HG03066 (cell line): Measurements from ENCODE around the gene GAN.
"Not testable (repeated sequence)": the region's sequence is repeated elsewhere in the genome, so short reads cannot be mapped to it uniquely, and the experiment has no call there.

Experiments used
- ATAC-seq: cut with Tn5 transposase; IDR thresholded peaks from one replicate; pipeline ENCODE4 v1.9.1; 2021; ENCODE audit warnings: low read depth; ENCODE audit not compliant: unreplicated experiment

The GAN gene

DNA sequence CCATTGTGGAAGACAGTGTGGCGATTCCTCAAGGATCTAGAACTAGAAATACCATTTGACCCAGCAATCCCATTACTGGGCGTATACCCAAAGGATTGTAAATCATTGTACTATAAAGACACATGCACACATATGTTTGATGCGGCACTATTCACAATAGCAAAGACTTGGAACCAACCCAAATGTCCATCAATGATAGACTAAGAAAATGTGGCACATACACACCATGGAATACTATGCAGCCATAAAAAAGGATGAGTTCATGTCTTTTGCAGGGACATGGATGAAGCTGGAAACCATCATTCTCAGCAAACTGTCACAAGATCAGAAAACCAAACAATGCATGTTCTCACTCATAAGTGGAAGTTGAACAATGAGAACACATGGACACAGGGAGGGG is 30.4 kb downstream of the GAN start:
- not testable (repeated sequence) for ATAC-seq

DNA sequence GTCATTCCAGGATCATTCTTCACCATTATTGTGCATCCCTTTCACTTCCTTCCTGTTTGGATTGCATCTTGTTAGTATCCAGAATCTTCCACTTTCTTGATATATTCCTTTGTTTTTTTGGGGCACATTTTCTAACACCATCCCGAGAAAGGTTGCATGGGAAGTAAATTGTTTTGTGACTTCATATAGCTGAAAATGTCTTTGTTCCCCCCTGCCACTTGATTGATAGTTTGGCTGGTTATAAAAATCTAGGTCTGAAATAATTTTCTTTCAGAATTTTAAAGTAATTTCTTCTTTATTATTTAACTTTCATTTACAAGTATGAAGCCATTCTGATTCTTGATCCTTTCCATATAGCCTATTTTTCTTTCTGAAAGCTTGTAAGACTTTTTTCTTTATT is 32.7 kb downstream of the GAN start:
- ATAC-seq, result no peak

DNA sequence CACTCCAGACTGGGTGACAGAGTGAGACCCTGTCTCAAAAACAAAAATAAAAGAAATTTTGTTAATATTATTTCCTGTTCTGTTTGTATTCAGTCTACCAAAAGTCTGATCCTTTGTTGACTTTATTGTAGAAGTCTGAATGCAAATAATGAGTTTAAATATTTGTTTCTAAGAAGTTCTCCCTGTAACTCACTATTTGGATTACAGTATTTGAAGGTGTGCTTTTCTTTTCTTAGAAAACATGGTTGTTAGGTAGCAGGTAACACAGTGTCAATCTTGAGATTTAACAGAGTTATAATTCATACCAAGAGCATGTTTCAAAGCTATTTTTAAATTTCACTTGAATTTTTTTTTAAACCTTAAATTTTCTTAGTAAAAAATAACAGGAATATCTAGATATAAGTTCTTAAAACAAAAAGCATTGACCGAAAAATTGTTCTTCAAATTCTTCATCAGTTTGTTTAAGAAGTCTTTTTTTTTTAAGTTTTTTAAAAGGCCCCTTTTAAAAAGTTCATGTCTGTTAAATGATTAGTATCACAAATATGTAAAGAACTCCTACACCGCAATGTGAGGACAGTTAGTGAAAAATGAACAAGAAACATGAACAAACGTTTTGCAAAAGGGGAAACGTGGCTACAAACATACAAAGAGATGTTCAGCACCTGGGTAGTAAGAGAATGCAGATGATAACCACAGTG is 35.0 kb downstream of the GAN start:
- no peak for ATAC-seq

DNA sequence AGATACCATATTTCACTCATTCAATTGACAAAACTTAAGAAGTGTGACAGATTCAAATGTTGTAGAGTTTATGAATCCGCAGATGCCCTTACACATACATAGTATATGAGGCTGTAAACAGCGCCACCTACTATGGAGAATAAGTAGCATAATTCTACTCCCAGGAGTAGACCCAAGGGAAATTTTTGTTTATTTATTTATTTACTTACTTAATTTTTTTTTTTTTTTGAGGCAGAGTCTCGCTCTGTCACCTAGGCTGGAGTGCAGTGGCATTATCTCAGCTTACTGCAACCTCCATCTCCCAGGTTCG is 35.5 kb downstream of the GAN start:
- ATAC-seq, result no peak

DNA sequence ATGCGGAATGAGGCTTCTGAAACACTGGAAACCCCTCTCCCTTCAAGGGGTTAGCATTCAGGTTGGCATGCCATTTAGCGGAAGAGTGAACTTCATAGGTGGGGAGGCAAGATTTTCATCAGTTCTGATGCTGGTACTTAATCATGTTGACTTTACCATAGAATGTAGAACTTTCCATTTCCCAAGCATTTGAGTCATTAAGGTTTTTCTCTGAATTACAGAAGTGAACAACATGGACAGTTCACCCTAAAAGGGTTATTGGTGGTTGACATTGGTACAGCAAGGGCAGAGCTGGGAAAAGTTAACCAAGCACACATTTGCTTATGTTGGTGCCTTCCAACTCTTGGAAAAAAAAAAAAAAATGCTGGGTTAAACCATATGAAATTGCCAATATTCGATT is 39.1 kb downstream of the GAN start:
- ATAC-seq, result no peak

DNA sequence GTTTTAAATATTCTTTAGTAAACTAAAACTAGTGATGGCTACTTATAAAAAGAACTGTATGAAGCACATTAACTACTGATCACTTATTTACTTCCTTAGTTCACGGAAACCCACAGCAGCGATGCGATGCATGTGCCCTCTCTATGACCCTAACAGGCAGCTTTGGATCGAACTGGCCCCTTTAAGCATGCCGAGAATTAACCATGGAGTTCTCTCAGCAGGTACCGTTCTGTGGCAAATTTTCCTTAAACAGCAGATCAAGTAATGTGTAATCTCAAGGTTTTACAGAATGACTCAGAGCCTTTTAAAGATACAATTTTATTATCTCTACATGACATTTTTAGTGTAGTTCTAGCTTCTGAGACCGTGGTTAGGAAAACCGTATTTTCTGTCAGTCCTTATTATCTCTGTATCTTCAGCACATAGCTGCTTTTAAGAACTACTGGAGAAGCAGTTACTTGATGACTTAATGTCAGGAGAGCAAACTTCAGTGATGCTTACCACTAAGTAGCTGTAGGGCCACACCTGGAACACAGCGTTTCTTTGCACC is 43.0 kb downstream of the GAN start:
- ATAC-seq, result no peak

DNA sequence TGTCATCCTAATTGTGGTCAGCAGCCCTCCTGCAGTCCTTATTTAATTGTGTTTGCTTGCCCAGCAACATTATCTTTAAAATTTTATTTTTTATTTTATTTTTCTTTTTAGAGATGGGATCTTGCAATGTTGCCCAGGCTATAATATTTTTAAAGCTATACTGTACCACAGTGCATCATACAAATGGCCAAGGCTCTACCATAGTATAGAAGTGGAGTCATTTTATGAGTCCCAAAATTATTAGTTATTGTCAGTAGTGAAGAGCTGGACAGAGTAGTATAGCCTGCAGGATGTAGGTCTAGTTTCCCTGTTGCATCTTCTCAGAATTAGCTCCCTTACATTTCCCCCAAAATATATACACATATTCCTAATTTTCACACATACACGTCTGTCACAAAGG is 44.1 kb downstream of the GAN start:
- ATAC-seq, result no peak

DNA sequence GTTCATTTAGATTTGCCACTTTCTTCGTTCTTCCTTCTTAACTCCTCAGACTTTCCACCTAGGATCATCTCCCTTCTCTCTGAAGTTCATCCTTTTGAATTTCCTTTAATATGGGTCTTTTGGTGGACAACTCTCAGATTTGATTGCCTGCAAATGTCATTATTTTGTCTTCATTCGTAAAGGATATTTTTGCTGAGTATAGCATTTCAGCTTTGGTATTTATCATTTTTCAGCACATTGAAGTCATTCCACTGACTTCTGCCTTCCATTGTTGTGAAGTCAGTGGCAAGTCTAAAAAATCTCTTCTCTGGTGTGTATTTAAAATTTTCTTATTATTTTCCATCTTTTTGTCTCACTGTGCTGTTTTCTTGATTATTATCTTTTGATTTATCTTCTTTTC is 45.4 kb downstream of the GAN start:
- ATAC-seq, result no peak

DNA sequence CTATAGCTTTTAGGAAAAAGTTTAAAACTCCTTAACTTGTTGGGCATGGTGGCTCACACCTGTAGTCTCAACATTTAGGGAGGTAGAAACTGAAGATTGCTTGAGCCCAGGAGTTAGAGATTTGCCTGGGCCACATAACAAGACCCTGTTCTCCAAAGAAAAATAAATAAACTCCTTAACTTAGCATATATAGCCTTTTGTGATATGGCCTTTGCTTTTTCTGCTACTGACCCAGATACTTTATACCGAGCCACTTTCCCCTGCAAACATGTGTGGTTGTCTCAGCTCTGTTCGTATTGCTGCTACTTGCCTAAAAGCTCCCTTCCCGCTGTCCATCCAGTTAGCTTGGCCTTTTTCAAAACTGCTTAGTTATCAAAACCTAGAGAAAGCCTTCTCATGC is 51.0 kb downstream of the GAN start:
- ATAC-seq, result no peak

DNA sequence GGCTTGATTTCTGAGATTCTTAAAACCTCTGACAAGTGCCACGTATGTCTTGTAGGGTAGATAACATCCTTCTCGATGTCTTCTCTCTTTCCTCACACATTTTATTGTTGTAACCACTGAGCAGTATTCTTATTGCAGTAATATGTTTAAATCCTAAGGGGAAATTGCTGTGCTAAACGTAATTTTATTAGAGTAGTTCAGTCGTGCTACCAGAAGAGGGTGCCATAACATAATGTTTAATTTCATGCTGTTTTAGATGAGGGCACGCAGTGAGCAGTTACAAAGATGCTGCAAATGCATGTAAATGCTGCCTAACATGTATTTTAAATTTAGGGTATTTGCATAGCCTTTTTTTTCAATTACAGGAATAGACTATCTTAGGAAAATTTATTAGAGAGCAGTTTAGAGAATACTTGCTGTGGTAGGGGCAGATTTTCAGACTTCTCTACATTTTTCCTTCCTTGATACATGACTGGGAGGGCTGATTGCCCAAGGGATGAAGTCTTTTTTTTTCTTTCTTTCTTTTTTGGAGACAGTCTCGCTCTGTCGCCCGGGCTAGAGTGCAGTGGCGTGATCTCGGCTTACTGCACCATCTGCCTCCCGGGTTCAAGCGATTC is 51.7 kb downstream of the GAN start:
- ATAC-seq, result no peak

DNA sequence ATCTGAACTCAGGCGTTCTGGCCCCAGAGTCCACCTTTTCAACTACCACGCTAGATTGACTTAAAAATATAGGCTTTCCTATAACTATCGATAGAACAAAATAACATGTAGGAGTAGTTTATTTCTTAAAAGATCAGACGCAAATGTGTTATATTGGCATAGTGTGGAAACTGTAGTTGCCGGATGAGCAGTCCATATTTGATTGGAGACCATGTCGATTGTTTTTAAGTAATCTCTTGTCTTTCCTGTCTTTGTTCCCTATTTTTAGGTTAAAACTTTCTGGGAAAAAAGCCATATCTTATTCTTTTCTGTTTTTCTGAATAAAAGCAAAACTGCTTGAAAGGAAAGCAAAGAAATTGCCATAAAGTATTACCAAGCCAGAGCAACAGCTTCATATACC is 53.1 kb downstream of the GAN start:
- no peak for ATAC-seq

DNA sequence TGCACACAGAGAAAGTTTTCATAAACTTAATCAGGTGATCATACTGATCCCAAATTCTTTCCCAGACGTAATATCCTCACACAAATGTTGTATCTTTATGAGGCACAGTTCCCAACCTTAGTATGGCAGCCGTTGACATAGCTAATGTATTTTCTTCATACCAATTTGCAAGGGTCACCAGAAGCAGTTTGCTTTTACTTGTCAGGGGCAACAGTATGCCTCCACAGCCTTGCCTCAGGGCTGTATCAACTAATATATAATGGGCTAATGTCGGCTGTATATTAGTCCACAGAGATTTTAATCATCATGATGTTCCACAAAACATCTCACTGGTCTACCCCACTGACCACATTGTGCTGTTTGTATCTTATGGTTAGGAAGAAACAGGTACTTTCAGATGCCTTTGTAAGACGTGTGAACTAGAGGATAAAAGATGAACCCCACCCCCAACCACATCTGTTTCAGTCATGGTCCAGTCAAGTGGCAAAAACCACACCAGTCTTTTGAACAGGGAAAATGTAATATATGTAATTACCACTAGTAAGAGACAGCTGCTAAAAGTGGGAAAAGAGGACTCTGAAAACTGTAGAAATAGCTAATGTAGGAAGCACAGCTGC is 55.2 kb downstream of the GAN start:
- ATAC-seq, result no peak

DNA sequence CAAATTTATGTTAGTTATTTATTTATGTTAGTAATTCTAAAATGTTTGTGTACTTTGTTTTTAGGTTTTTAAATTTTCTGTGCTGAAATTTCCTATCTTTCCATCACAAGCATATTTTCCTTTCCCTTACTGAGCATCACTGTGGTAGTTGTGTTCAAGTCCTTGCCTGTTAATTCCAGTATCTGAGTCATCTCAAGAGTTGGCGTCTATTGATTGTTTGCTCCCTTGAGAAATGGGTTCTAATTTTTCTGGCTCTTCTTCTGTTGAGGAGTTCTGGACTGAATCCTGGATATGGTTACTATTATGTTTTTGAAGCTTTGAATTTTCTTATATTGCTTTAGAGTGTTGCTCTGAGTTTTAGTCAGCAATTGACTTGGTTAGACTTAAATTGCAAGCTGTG is 56.3 kb downstream of the GAN start:
- ATAC-seq, result no peak

DNA sequence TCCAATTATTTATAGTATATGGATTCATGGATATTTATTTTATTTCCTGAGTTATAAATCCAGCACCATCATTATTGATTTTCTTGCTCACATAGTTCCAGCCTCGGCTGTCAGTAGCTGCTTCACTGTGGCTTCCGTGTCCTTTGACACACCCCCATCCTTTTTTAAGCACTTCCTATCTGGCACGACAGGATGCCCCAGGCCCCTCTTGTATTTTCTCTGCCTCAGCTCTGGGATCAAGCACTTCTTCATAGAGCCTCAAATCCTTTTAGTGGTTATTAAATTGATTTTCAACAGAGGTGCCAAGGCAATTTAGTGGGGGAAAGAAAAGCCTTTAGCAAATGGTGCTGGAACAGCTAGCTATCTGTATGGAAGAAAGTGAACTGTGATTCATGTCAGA is 59.8 kb downstream of the GAN start:
- no peak for ATAC-seq

DNA sequence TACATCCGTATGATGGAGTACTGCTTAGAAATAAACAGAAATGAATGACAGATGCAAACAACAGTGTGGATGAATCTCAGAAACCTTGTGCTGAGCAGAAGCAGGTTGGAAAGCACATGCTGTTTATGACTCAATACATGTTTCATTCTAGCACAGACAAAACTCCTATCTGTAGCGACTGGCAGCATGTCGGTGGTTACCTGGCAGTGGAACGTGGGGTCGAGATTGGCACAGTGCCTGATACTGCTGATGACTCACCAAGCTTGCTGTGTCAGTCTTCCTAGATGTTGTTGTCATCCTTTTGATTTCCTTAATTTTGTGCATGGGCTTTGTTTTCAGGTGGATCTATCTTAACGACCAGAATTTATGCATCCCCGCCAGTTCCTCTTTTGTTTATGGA is 62.1 kb downstream of the GAN start:
- no peak for ATAC-seq

DNA sequence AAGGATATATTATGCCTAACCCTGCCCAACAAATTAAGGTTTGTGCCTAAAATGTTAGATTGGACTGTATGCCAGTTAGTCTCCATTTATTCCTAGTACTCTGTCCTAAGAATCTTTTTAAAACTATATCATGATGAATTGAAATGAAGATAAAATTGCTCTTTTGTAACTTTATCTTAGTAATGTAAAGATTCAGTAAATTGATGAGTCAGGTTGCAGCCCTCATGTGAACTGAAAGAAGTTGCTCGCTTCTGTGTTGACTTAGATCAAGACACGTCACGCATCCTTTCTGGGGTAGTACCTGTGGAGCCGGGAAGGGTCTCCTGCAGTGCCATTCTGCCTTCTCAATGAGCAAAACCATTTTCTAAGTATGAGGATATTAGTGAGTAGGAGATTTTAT is 63.3 kb downstream of the GAN start:
- ATAC-seq, result no peak

DNA sequence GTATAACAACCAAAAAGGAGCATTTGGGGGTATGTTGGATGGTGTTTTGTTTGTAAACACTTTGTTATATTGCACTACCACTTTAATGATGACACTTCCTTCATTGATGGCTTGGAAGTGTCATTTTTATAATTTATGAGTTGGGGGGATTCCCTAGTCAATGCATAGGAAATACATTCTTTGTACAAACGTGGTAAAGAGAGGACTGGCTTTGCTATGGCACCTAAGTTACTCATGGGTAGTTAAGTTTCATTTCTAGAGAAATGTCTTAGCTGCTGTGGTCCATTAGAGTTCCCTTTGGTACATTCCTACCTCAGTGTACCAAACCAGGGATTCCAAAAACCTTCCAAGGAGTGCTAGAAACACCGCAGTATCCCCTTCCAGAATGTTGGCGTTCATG is 66.2 kb downstream of the GAN start:
- ATAC-seq, result no peak

DNA sequence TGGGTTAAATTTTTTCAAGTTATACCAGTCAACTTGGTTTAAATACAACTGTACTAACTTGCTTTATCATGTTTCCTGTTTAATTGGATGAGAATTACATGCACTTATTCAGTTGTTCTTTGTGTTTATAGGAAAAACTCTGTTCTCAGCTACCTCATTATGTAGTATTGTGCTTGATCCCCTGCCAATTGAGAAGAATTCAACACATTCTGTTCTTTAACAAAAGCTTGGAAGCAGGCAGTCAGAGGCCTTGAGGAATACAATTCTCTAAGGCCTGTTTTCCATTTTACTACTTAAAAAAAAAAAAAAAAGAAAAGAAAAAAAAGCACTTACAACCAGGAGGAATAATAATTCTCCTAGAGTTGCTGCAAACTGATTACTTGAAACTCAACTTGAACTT is 69.2 kb downstream of the GAN start:
- no peak for ATAC-seq

DNA sequence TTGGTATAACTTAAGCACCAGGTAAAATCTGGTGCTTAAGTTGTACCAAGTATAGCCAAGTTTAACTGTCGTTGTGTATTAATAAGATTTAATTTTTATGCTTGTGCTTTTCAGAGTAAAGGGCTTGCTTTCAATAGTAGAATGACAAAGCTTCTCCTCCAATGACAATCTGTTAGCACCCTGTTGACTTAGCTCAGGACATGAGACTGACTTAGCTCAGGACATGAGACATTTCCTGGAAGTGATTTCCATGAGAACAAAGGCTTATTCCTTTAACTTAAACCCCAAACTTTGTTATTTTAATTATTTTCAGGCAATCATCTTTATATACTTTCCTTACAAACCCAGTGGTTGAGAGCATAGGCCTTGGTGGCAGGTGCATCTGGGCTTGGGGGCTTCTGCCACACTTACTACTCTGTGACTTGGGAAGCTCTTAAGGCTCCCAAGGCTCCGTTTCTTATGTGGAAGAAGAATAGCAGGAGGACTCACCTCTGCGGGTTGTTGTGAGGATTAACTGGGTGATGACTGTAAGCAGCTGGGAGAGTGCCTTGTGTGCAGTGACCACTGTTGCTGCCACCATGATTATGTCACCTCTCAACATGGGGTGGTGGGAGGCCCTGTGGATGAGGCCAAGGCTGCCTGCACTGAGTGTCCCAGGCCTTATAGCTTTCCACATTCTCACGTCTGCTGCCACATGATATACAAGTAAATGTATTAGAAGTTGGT is 70.4 kb downstream of the GAN start:
- no peak for ATAC-seq

DNA sequence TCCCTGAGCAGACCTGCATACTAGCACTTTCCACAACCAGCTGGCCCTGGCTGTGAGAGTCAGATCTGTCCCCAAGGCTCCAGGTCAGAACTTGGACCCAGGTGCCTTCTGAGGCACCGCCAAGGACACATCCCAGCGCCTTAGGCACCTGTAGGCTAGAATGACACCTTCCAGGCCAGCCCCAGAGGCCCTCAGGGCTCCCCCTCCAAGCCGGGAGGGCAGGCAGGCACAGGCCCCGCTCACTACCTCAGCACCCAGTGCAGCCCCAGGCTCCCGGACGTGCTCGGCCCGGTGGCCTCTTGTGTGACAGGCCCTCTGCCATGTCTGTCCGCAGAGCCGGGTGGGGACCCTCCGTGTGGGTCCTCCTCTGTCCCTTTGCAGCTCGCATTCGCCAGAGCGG is 73.6 kb downstream of the GAN start:
- ATAC-seq, result no peak

DNA sequence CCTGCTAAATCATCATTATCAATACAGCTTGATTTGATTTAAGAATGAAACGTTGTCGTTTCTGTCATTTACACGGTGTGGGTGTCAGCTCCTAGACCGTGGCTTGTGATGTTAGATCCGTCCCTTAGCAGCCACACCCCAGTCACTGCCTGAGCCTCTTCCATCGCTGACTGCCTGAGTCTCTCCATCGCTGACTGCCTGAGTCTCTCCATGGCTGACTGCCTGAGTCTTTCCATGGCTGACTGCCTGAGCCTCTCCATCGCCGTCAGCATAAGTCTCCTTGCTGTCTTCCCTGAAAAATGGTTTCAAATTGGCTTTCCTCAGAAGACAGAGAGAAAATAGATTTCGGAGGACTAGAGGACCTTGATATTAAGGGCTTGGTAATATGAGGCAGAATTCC is 76.1 kb downstream of the GAN start:
- no peak for ATAC-seq

DNA sequence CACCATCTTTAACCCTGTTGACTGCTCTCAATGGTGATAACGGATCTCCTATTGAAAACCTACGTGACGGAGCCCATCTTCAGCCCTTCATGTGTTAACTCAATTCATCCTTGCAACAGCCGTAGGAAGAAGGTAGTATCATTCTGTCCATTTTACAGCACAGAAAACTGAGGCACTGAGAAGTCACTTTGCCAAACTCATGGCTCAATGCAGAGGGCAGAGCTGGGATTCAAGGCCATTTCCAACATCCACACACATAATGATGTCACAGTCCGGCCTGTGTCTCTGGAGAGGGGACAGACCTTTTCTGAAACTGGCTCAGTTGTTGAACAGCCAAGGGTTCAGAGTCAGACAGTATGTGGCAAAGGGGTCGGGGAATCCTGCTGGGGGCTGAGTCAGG is 77.2 kb downstream of the GAN start:
- ATAC-seq, result no peak
